SU-DHL-6 (cell line): ENCODE data around the gene PFDN1.

ENCODE experiments used
- EZH2phosphoT487 ChIP-seq: fragments of 200-600 bp; sonication (generic), shearing (Covaris generic); conservative IDR thresholded peaks from 2 replicates; pipeline ENCODE4 v1.6.1; 2018; ENCODE audit warnings: mild to moderate bottlenecking, antibody characterized with exemption, low read length, moderate library complexity, mixed read lengths
- TF ChIP-seq, protein P1 (sequence below): fragments of 200-600 bp; sonication (generic); IDR thresholded peaks from one replicate; pipeline ENCODE4 v1.5.1; 2017; ENCODE audit warnings: antibody characterized with exemption, mild to moderate bottlenecking, low read length, moderate library complexity; ENCODE audit not compliant: insufficient read depth, poor library complexity, severe bottlenecking

DNA sequence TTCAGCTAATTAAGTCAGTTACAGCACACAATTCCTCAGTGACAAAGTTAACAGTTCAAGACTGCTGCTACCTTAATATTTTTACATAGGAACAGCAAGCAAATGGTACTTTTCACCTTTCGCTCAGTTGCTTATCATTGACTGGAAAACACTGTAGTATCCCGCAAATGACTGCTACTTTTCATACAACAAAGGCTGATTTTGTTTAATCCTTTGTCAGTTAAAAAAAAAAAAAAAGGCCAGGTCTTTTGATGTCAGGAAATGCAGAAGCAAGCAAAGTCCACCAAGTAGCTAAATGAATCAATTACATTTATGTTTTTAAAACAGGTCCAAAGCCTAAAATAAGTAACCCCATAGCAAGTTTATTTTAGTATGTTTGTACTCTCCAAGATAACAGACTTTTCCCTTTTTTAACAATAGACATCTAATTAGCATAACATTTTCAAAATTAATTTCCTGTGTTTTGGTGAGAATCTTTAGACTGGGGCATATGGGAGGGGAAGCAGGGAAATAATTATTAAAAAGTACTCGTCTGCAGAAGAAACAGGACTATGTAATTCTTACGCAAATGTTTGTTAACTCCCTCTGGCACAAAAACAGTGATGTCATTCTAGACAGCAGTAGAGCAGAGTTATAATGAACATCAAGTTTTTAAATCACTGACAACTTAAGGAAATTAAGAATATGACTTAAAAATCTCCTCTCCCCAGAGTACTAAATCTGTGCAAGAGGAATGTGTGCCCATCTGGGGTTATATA lies 9.6 kb downstream of the PFDN1 start:
- TF ChIP-seq, protein P1, sequence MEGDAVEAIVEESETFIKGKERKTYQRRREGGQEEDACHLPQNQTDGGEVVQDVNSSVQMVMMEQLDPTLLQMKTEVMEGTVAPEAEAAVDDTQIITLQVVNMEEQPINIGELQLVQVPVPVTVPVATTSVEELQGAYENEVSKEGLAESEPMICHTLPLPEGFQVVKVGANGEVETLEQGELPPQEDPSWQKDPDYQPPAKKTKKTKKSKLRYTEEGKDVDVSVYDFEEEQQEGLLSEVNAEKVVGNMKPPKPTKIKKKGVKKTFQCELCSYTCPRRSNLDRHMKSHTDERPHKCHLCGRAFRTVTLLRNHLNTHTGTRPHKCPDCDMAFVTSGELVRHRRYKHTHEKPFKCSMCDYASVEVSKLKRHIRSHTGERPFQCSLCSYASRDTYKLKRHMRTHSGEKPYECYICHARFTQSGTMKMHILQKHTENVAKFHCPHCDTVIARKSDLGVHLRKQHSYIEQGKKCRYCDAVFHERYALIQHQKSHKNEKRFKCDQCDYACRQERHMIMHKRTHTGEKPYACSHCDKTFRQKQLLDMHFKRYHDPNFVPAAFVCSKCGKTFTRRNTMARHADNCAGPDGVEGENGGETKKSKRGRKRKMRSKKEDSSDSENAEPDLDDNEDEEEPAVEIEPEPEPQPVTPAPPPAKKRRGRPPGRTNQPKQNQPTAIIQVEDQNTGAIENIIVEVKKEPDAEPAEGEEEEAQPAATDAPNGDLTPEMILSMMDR, result no peak
- no peak for TF ChIP-seq EZH2phosphoT487
